AG09319 (cell line): Measurements from ENCODE around the gene RPTOR.

ENCODE experiments used
- DNase-seq: peaks from one replicate; pipeline ENCODE4 v3.0.0-alpha.2; 2010; ENCODE audit warnings: low read depth; ENCODE audit errors: extremely low read depth
- TF ChIP-seq, protein P1 (sequence below): IDR thresholded peaks from 2 replicates; pipeline ENCODE4 v1.5.1; 2011; ENCODE audit warnings: low read depth, mild to moderate bottlenecking, inconsistent platforms, low read length, moderate library complexity

The RPTOR gene

DNA sequence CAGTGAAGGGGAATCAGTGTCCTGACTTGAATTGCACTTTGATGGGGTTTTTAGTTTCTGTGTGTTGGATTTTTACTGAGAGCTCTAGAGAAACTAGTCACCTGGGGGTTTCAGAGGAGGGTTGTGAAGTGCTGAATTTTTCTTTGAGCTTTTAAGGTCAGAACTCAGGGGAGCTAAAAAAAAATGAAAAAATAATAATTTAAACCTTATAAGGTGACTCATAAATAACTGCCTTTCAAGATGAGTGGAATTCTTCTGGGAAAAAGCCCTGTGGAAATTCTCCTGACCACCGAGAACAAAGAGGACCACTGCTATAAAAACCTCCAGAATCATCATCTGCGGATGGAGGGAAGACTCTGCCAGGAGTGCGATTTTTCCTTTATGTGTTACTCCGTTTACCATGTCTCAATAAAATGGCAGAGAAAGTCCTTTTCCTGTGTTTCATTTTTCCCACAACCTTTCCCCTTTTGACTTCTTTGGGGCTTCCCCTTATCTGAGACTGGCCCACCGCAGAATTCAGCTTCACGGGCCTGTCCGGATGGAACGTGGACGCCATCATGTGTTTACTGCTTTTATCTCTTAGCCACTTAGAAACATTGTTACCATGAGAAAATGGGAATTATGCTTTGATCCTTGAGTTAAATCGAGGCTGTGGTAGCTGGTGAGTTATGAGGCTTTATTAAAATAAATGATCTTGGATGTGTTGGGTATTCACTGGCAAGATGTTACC lies 39.7 kb downstream of the RPTOR start:
- TF ChIP-seq, protein P1, sequence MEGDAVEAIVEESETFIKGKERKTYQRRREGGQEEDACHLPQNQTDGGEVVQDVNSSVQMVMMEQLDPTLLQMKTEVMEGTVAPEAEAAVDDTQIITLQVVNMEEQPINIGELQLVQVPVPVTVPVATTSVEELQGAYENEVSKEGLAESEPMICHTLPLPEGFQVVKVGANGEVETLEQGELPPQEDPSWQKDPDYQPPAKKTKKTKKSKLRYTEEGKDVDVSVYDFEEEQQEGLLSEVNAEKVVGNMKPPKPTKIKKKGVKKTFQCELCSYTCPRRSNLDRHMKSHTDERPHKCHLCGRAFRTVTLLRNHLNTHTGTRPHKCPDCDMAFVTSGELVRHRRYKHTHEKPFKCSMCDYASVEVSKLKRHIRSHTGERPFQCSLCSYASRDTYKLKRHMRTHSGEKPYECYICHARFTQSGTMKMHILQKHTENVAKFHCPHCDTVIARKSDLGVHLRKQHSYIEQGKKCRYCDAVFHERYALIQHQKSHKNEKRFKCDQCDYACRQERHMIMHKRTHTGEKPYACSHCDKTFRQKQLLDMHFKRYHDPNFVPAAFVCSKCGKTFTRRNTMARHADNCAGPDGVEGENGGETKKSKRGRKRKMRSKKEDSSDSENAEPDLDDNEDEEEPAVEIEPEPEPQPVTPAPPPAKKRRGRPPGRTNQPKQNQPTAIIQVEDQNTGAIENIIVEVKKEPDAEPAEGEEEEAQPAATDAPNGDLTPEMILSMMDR = no peak
- no peak for DNase-seq

DNA sequence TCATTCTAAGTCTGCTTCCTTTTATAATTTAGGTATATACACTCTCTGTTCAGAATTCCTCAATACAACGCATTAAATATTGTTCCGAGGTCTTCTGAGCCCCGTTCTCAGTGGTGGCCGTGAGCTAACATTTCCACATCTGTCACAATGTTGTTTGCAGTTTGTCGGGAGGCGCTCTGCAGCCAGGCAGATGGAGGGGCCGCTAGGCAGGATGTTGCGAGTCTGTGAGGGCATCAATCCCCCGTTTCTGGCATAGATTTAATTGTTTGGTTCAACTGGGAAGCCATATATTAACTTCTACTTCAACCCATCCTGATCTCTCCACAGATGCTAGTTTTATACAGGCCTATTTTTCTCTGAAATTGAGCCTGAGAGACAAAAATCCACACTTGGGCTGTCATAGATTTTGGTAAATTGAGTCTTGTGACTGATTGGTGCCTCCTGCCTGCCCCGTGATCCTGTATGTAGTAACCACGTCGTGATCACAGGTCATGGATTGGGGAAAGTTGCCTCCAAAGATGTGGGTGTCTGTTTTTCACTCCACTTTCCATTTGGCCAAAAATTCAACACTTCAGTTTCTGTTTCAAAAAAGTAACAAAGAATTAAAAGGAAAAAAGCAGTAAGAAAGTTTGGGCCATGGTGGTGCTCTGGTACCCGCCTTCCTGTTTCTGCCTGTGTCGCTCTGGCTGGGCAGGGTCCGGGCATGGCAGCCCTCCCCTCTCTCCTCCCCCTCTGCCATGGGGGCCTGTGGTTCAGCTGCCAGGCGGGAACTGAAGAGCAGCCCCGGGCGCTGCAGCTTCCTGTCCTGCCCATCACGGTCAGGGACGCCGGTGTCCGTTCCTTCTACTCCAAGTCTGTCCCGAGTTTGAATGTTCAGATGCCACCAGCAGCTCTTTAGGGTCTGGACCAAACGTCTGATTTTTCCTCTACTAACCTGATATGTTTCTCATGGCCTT lies 41.5 kb downstream of the RPTOR start:
- TF ChIP-seq, protein P1 = no peak
- DNase-seq = no peak

DNA sequence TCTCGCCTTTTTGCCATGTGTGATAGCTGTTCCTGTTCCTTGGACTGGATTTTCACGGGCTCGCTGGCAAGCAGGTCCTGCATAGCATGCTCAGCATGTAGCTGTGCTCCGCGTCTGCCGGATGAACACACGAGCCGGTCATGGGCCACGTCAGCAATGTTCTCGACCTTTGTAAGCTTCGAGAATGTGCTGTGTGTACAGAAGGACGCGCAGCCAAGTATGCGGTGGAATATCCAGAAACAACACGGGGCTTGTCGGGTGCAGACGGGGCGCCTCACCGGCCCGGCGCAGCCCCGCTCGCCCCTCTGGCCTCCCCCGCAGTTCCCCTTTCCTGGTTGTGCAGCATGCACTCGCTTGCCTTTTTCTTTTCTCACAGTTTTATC lies 42.2 kb downstream of the RPTOR start:
- TF ChIP-seq, protein P1 = no peak
- no peak for DNase-seq

DNA sequence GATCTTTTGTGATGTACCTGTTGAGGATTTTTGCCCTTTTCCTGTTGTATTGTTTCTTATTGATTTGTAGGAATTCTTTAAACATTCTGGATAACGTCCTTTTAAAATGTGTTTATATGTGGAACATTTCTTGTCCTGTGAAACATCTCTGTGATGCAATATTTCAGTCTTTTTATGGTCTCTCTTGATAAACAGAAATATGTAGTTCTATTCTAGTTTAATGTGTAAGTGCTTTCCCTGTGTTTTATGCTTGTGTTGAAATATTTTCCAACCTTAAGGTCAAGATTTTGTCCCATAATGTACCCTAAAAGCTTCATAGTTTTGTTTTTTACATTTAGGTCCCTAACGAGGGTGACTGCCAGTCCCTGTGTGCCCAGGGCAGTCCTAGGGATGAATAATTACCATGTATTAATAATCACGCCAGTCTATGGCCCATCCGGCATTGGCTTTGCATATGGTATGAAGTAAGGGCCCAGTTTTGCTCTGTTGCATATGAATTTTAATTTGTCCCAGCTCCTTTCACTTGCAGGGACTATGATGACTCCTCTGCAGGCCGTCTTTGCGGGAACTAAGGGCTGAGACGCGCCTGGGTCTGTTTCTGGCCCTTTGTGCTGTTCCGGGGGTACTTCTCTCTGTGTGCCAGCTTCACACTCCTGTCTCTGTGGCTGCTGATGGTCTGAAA lies 44.2 kb downstream of the RPTOR start:
- TF ChIP-seq, protein P1 = no peak
- DNase-seq = no peak

GRCh38 chr17:80591788-80592187 lies 47.1 kb downstream of the RPTOR start:
- no peak for DNase-seq
- TF ChIP-seq, protein P1 = no peak

DNA sequence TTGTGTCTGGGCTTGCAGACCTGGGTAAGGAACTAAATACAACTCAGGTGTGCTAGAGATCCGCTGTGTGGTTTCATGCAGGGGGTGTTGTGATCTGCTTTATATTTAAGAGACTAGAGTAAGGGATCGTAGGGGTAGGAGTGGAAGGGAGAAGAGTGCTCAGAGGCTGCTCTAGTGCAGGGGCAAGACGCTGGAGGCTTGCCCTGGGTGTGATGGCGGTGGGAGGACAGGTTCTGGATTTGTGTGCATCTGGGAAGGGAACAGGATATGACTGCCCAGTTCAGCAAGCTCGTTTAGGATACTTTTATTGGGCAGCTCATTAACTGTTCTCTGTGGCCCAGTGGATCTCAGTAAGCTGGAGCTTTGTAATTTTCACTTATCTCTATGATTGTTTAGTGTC lies 47.6 kb downstream of the RPTOR start:
- DNase-seq = no peak
- TF ChIP-seq, protein P1 = no peak
